IMR-90 (cell line): ENCODE data around the gene ACSS3. TPM values are rescaled to one million over a fixed set of nuclear protein-coding genes. Genes with fewer than 3 reads are reported as not detected.

ENCODE experiments used
- ATAC-seq: fragments of 200-7000 bp; cut with Tn5 transposase; 2 replicates; pipeline ENCODE4 v1.9.1; 2020; ENCODE audit warnings: low read depth, mild to moderate bottlenecking, moderate library complexity
- BruUV-seq: library from RNA; stranded (reverse); fragments of 400-500 nt; replicated peaks from 2 replicates; lab custom pipeline; 2021; lab: Mats Ljungman, UMichigan
- CTCF ChIA-PET: fragments of 300-600 bp; formaldehyde crosslinking; extraction: SDS; loops from one replicate; lab custom pipeline; 2021; ENCODE audit warnings: antibody characterized with exemption; lab: Yijun Ruan, JAX
- POLR2A ChIA-PET: fragments of 300-600 bp; sonication (Branson Sonifier 250); formaldehyde crosslinking; loops from one replicate; lab custom pipeline; 2022; ENCODE audit warnings: antibody characterized with exemption; ENCODE audit not compliant: unreplicated experiment; lab: Charles Lee
- DNase-seq: peaks from one replicate; pipeline ENCODE4 v3.0.0; 2013
- H2AFZ ChIP-seq: replicated peaks from 2 replicates; pipeline ENCODE3; 2013; ENCODE audit warnings: low read length, mild to moderate bottlenecking; ENCODE audit not compliant: poor library complexity
- H2AK5ac ChIP-seq: 2 replicates; pipeline ENCODE4 v1.6.1; 2013; ENCODE audit warnings: low read depth, low read length, inconsistent platforms
- H2AK9ac ChIP-seq: replicated peaks from 2 replicates; pipeline ENCODE3; 2013; ENCODE audit warnings: mild to moderate bottlenecking, low read depth, low read length, moderate library complexity; ENCODE audit not compliant: poor library complexity
- H2BK120ac ChIP-seq: 2 replicates; pipeline ENCODE4 v1.6.1; 2013; ENCODE audit warnings: low read depth, low read length, inconsistent platforms
- H2BK15ac ChIP-seq: 3 replicates; pipeline ENCODE4 v1.6.1; 2013; ENCODE audit warnings: low read depth, low read length, inconsistent platforms
- H2BK20ac ChIP-seq: 2 replicates; pipeline ENCODE4 v1.6.1; 2013; ENCODE audit warnings: low read depth, mild to moderate bottlenecking, inconsistent platforms, low read length, moderate library complexity
- H2BK5ac ChIP-seq: 2 replicates; pipeline ENCODE4 v1.6.1; 2013; ENCODE audit warnings: mild to moderate bottlenecking, low read depth, low read length, inconsistent platforms; ENCODE audit not compliant: poor library complexity, severe bottlenecking
- H3K14ac ChIP-seq: replicated peaks from 2 replicates; pipeline ENCODE4 v1.6.1; 2013; ENCODE audit warnings: low read depth, low read length, inconsistent platforms
- H3K18ac ChIP-seq: 2 replicates; pipeline ENCODE4 v1.6.1; 2013; ENCODE audit warnings: low read depth, low read length, control low read depth
- H3K23ac ChIP-seq: 2 replicates; pipeline ENCODE4 v1.6.1; 2013; ENCODE audit warnings: low read depth, low read length, inconsistent platforms
- H3K27ac ChIP-seq: 2 replicates; pipeline ENCODE4 v1.5.1; 2013; ENCODE audit warnings: mild to moderate bottlenecking, control low read depth, low read length; ENCODE audit not compliant: insufficient read depth
- H3K27me3 ChIP-seq: 2 replicates; pipeline ENCODE4 v1.6.1; 2013; ENCODE audit warnings: low read length; ENCODE audit not compliant: control insufficient read depth, insufficient read depth
- H3K36me3 ChIP-seq: 2 replicates; pipeline ENCODE4 v1.6.1; 2013; ENCODE audit warnings: low read length, mixed read lengths; ENCODE audit not compliant: control insufficient read depth, insufficient read depth
- H3K4ac ChIP-seq: 2 replicates; pipeline ENCODE4 v1.6.1; 2013; ENCODE audit warnings: low read depth, low read length, inconsistent platforms
- H3K4me1 ChIP-seq: 2 replicates; pipeline ENCODE4 v1.6.1; 2013; ENCODE audit warnings: low read length, mixed read lengths; ENCODE audit not compliant: control insufficient read depth, insufficient read depth
- H3K4me2 ChIP-seq: 2 replicates; pipeline ENCODE4 v1.6.1; 2013; ENCODE audit warnings: low read depth, mild to moderate bottlenecking, control low read depth, low read length, moderate library complexity
- H3K4me3 ChIP-seq: 2 replicates; pipeline ENCODE4 v1.5.1; 2013; ENCODE audit warnings: low read depth, mild to moderate bottlenecking, control low read depth, low read length, moderate library complexity; ENCODE audit not compliant: insufficient read depth
- H3K56ac ChIP-seq: 2 replicates; pipeline ENCODE4 v1.6.1; 2013; ENCODE audit warnings: low read length, inconsistent platforms; ENCODE audit not compliant: insufficient read depth; ENCODE audit errors: extremely low read depth
- H3K79me1 ChIP-seq, 2 experiments: 2 replicates each; pipeline ENCODE4 v1.6.1; 2013; ENCODE audit warnings: low read length in 2 of 2, inconsistent platforms in 1 of 2, low read depth in 1 of 2
- H3K9ac ChIP-seq: 2 replicates; pipeline ENCODE4 v1.6.1; 2013; ENCODE audit warnings: low read depth, low read length, control low read depth
- H3K9me1 ChIP-seq: 2 replicates; pipeline ENCODE4 v1.6.1; 2013; ENCODE audit warnings: low read length, inconsistent platforms; ENCODE audit not compliant: insufficient read depth
- H3K9me3 ChIP-seq: 2 replicates; pipeline ENCODE4 v1.6.1; 2013; ENCODE audit warnings: low read length; ENCODE audit not compliant: control insufficient read depth, insufficient read depth
- H4K20me1 ChIP-seq: 2 replicates; pipeline ENCODE4 v1.6.1; 2013; ENCODE audit warnings: low read length, inconsistent platforms; ENCODE audit not compliant: insufficient read depth
- H4K5ac ChIP-seq: 2 replicates; pipeline ENCODE4 v1.6.1; 2013; ENCODE audit warnings: mild to moderate bottlenecking, low read depth, low read length, control low read depth
- H4K8ac ChIP-seq, 2 experiments: 2 replicates each; pipeline ENCODE4 v1.6.1; 2013; ENCODE audit warnings: low read depth in 2 of 2, low read length in 2 of 2, control low read depth in 1 of 2, inconsistent platforms in 1 of 2
- H4K91ac ChIP-seq: 2 replicates; pipeline ENCODE4 v1.6.1; 2013; ENCODE audit warnings: low read depth, low read length, inconsistent platforms; ENCODE audit not compliant: insufficient read depth
- BHLHE40 ChIP-seq: fragments of 150-350 bp; IDR thresholded peaks from 2 replicates; pipeline ENCODE4 v1.6.1; 2016; ENCODE audit warnings: mild to moderate bottlenecking, low read depth, low read length
- MAZ ChIP-seq: IDR thresholded peaks from 2 replicates; pipeline ENCODE4 v1.6.1; 2012; ENCODE audit warnings: low read depth, mild to moderate bottlenecking, low read length, improper control_type of control experiment, moderate library complexity, borderline replicate concordance
- RCOR1 ChIP-seq: IDR thresholded peaks from 2 replicates; pipeline ENCODE4 v1.6.1; 2012; ENCODE audit warnings: mild to moderate bottlenecking, low read length, improper control_type of control experiment; ENCODE audit not compliant: insufficient replicate concordance
- WGBS, 2 experiments: methylation state at CpG; one replicate each; pipeline versions ENCODE4 v1.1.5 to v1.1.7; 2013; ENCODE audit warnings: missing lambda C conversion rate in 2 of 2; ENCODE audit not compliant: insufficient read length in 1 of 2; ENCODE audit errors: extremely low coverage in 2 of 2; 5-methylcytosine and 5-hydroxymethylcytosine counted together
- dilution Hi-C: fragments of 300-500 bp; cut with HindIII; formaldehyde crosslinking; loops from one replicate; pipeline ENCODE4 v1.14.3; 2018; ENCODE audit warnings: low sequenced_read_pairs; ENCODE audit not compliant: unreplicated experiment
- in situ Hi-C: fragments of 300-500 bp; cut with MboI; formaldehyde crosslinking; loops from 3 replicates; pipeline ENCODE4 v1.14.3; 2019; ENCODE audit warnings: low sequenced_read_pairs, inconsistent platforms, mixed read lengths
- intact Hi-C: fragments of 100-400 bp; cut with micrococcal nuclease; formaldehyde crosslinking; loops from 2 replicates; pipeline ENCODE4 v1.10.0; 2022
- polyA plus RNA-seq, 3 experiments: library from polyadenylated mRNA; depleted of rRNA; stranded (reverse); fragments of >200 nt; gene quantifications; 2 replicates each; pipeline ENCODE4 v1.2.3, GENCODE V29; 2012; ENCODE audit warnings: low replicate concordance in 1 of 3
- total RNA-seq: library from RNA; depleted of rRNA; stranded (reverse); fragments of >200 nt; gene quantifications from 2 replicates; pipeline ENCODE4 v1.2.3, GENCODE V29; 2012
- TF ChIP-seq, protein P1 (sequence below): fragments of 150-350 bp; IDR thresholded peaks from 2 replicates; pipeline ENCODE4 v1.6.1; 2016; ENCODE audit warnings: low read depth, mild to moderate bottlenecking, low read length, moderate library complexity, borderline replicate concordance

Gene ACSS3
- total and polyA plus RNA-seq, 2 of the 4 experiments (the other 2 are of a cell fraction): 0.84 to 2.0 TPM

DNA sequence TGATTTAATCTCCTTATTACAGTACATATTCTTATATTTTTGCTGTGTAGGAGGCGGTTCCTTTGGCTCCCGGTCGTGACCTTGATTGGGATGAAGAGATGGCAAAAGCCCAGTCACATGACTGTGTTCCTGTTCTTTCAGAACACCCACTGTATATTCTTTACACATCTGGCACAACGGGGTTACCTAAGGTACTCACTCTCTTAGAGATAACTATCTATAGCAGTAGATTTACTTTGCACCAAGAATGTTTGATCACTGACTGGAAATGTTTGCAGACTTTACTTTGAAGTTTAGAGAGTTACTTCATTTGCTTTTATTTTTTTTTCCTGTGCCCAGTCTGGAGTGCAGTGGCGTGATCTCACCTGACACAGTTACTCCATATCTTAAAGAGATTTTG is 65.2 kb downstream of the ACSS3 start:
- WGBS, 2 experiments: no CpG with 5 or more reads among the region's 5 CpGs
- H4K8ac ChIP-seq: no peak overlapping the region

More for the DNA sequence above, 65.2 kb downstream of the ACSS3 start:
- BruUV-seq: no TSS peak
- Histone ChIP-seq H2BK15ac (no peak overlapping the region), H3K9me1 (no peaks in the 10 kb centered on the region), H3K27me3 (no peaks in the 10 kb centered on the region), H3K23ac (no peak overlapping the region), H3K18ac (no peak overlapping the region), H3K9me3 (no peaks in the 10 kb centered on the region), H4K91ac (no peak overlapping the region), H4K20me1 (no peaks in the 10 kb centered on the region), H3K9ac (no peak overlapping the region), H3K4ac (no peak overlapping the region), H3K4me1 (no peaks in the 10 kb centered on the region), H2BK20ac (no peak overlapping the region), H2AFZ (no peak overlapping the region), H3K27ac (no peak overlapping the region), H2BK5ac (no peak overlapping the region), H3K14ac (no peak overlapping the region), H2BK120ac (no peak overlapping the region), H2AK5ac (no peak overlapping the region), H3K79me1 (no peaks in the 10 kb centered on the region), H3K4me2 (no peak overlapping the region), H3K36me3 (no peaks in the 10 kb centered on the region), H3K4me3 (no peak overlapping the region), H4K5ac (no peak overlapping the region), H2AK9ac (no peak overlapping the region), H3K56ac (no peak overlapping the region)
- dilution Hi-C loops: no loop called here
- ATAC-seq (no peak), DNase-seq (no peak)
- ChIA-PET CTCF (interaction anchor here (1.3 kb wide), 1 partner anchor 14 kb away, joined by 6 read pairs; no protein-coding TSS in a partner anchor), POLR2A (no interaction called here)
- in situ Hi-C loops: no loop called here
- TF ChIP-seq BHLHE40: no peak
- TF ChIP-seq, protein P1, sequence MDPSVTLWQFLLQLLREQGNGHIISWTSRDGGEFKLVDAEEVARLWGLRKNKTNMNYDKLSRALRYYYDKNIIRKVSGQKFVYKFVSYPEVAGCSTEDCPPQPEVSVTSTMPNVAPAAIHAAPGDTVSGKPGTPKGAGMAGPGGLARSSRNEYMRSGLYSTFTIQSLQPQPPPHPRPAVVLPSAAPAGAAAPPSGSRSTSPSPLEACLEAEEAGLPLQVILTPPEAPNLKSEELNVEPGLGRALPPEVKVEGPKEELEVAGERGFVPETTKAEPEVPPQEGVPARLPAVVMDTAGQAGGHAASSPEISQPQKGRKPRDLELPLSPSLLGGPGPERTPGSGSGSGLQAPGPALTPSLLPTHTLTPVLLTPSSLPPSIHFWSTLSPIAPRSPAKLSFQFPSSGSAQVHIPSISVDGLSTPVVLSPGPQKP: no peak
- TF ChIP-seq MAZ: no peak
- no peak for TF ChIP-seq RCOR1
- intact Hi-C loops: no loop called here
